GM12891 (cell line): ENCODE data around the gene RTP5.

Source experiments
- POLR2A ChIP-seq: IDR thresholded peaks from 2 replicates; pipeline ENCODE4 v1.6.1; 2011; ENCODE audit warnings: low read depth, low read length, control low read depth
- POLR2AphosphoS5 ChIP-seq: IDR thresholded peaks from 2 replicates; pipeline ENCODE4 v1.6.1; 2011; ENCODE audit warnings: low read depth, low read length, control low read depth
- SPI1 ChIP-seq: IDR thresholded peaks from 2 replicates; pipeline ENCODE4 v1.6.1; 2011; ENCODE audit warnings: low read depth, low read length, control low read depth
- TAF1 ChIP-seq: IDR thresholded peaks from 2 replicates; pipeline ENCODE4 v1.6.1; 2011; ENCODE audit warnings: low read depth, low read length, control low read depth

- no peak for TF ChIP-seq POLR2AphosphoS5
- TF ChIP-seq POLR2A = no peak
- TF ChIP-seq SPI1 = no peak
- no peak for TF ChIP-seq TAF1
These were observed 26.0 kb upstream of the RTP5 start for GRCh38 chr2:241843321-241844065.
